Loucy (cell line): ENCODE measurements around the gene PPP1R14C.

ENCODE experiments used
- H2AFZ ChIP-seq: fragments of 200-600 bp; sonication (generic); 2 replicates; pipeline ENCODE4 v1.6.0; 2016; ENCODE audit warnings: antibody characterized with exemption, mild to moderate bottlenecking, low read length, moderate library complexity
- H3F3A ChIP-seq: fragments of 200-600 bp; 2 replicates; pipeline ENCODE4 v1.6.0; 2016; ENCODE audit warnings: antibody characterized with exemption, low read depth, mild to moderate bottlenecking
- H3K27me3 ChIP-seq: fragments of 200-600 bp; sonication (generic); 2 replicates; pipeline ENCODE4 v1.6.1; 2014; ENCODE audit warnings: low read length, mild to moderate bottlenecking; ENCODE audit not compliant: insufficient read depth, poor library complexity, severe bottlenecking
- H3K36me3 ChIP-seq: fragments of 200-600 bp; sonication (generic); 2 replicates; pipeline ENCODE4 v1.6.1; 2016; ENCODE audit warnings: low read length; ENCODE audit not compliant: insufficient read depth
- H3K4me1 ChIP-seq: fragments of 200-600 bp; sonication (generic); 2 replicates; pipeline ENCODE4 v1.5.1; 2014; ENCODE audit warnings: low read length, mild to moderate bottlenecking; ENCODE audit not compliant: insufficient read depth, poor library complexity, severe bottlenecking
- H3K4me2 ChIP-seq: fragments of 200-600 bp; sonication (generic); 2 replicates; pipeline ENCODE4 v1.6.0; 2014; ENCODE audit warnings: antibody characterized with exemption, low read length, low read depth, mild to moderate bottlenecking; ENCODE audit not compliant: poor library complexity, severe bottlenecking
- H3K4me3 ChIP-seq: fragments of 200-600 bp; sonication (generic); 2 replicates; pipeline ENCODE4 v1.5.1; 2014; ENCODE audit warnings: low read length, mild to moderate bottlenecking, mixed read lengths; ENCODE audit not compliant: poor library complexity, severe bottlenecking
- H3K79me2 ChIP-seq: fragments of 200-600 bp; sonication (generic); 2 replicates; pipeline ENCODE4 v1.6.1; 2014; ENCODE audit warnings: low read length; ENCODE audit not compliant: insufficient read depth
- H3K9ac ChIP-seq: fragments of 200-600 bp; sonication (generic); 2 replicates; pipeline ENCODE4 v1.6.0; 2014; ENCODE audit warnings: mild to moderate bottlenecking, low read depth, low read length, moderate library complexity; ENCODE audit not compliant: poor library complexity, severe bottlenecking
- H3K9me2 ChIP-seq: fragments of 200-600 bp; sonication (generic); replicated peaks from 2 replicates; pipeline ENCODE4 v1.6.1; 2016; ENCODE audit warnings: low read depth, low read length, mixed read lengths
- H3K9me3 ChIP-seq: fragments of 200-600 bp; sonication (generic); 2 replicates; pipeline ENCODE4 v1.6.1; 2014; ENCODE audit warnings: mild to moderate bottlenecking, antibody characterized with exemption, low read length, low read depth; ENCODE audit not compliant: insufficient read depth
- H4K20me1 ChIP-seq: fragments of 200-600 bp; sonication (generic); 2 replicates; pipeline ENCODE4 v1.6.0; 2014; ENCODE audit warnings: antibody characterized with exemption, low read length, mild to moderate bottlenecking; ENCODE audit not compliant: insufficient read depth, poor library complexity, severe bottlenecking
- CTCF ChIP-seq: fragments of 200-600 bp; sonication (generic); conservative IDR thresholded peaks from 2 replicates; pipeline ENCODE4 v1.5.1; 2014; ENCODE audit warnings: mild to moderate bottlenecking, antibody characterized with exemption, low read length
- EZH2phosphoT487 ChIP-seq: fragments of 200-600 bp; IDR thresholded peaks from 2 replicates; pipeline ENCODE4 v1.6.1; 2018; ENCODE audit warnings: antibody characterized with exemption, mild to moderate bottlenecking, moderate library complexity, borderline replicate concordance

Gene PPP1R14C

GRCh38 chr6:150159757-150160156 is 16.9 kb downstream of the PPP1R14C start:
- H3K79me2 ChIP-seq: no peaks in the 10 kb centered on the region

GRCh38 chr6:150163970-150164369 is 21.1 kb downstream of the PPP1R14C start:
- Histone ChIP-seq H4K20me1 (no peaks in the 10 kb centered on the region), H3K4me2 (no peak overlapping the region), H3K27me3 (no peaks in the 10 kb centered on the region), H3F3A (no peaks in the 10 kb centered on the region), H3K9me2 (no peaks in the 10 kb centered on the region), H3K36me3 (no peaks in the 10 kb centered on the region), H3K4me3 (no peak overlapping the region), H3K4me1 (no peaks in the 10 kb centered on the region), H3K79me2 (no peaks in the 10 kb centered on the region), H3K9ac (no peak overlapping the region), H2AFZ (no peak overlapping the region), H3K9me3 (no peaks in the 10 kb centered on the region)
- TF ChIP-seq CTCF (no peak), EZH2phosphoT487 (no peak)

More at GRCh38 chr6:150159757-150160156, 16.9 kb downstream of the PPP1R14C start:
- Histone ChIP-seq H3K36me3 (no peaks in the 10 kb centered on the region), H4K20me1 (no peaks in the 10 kb centered on the region), H3K9me2 (no peaks in the 10 kb centered on the region), H3K4me1 (peaks cover 18% of the 10 kb centered on the region), H3K27me3 (no peaks in the 10 kb centered on the region), H3F3A (no peaks in the 10 kb centered on the region), H3K4me2 (no peak overlapping the region), H2AFZ (no peak overlapping the region), H3K9me3 (no peaks in the 10 kb centered on the region), H3K9ac (no peak overlapping the region), H3K4me3 (no peak overlapping the region)
- TF ChIP-seq EZH2phosphoT487 (no peak), CTCF (no peak)

- Histone ChIP-seq H3K9me3 (no peaks in the 10 kb centered on the region), H3K9ac (no peak overlapping the region), H3K4me2 (no peak overlapping the region), H2AFZ (0 out of 2 replicates have a peak overlapping the region, but pooled peaks have one; percentile 4), H3K4me1 (peaks cover 4% of the 10 kb centered on the region), H3K36me3 (no peaks in the 10 kb centered on the region), H3K79me2 (no peaks in the 10 kb centered on the region), H3K4me3 (no peak overlapping the region), H3F3A (no peaks in the 10 kb centered on the region), H3K9me2 (no peaks in the 10 kb centered on the region), H4K20me1 (no peaks in the 10 kb centered on the region), H3K27me3 (no peaks in the 10 kb centered on the region)
- TF ChIP-seq EZH2phosphoT487 (no peak), CTCF (no peak)
Measured at GRCh38 chr6:150165020-150165702, 22.3 kb downstream of the PPP1R14C start.
